GM12872 (cell line): ENCODE data around the gene ACAD8.

Source experiments
- CTCF ChIP-seq: IDR thresholded peaks from 3 replicates; pipeline ENCODE4 v1.5.1; 2011; ENCODE audit warnings: low read depth, mild to moderate bottlenecking, low read length, moderate library complexity; ENCODE audit not compliant: insufficient read depth

Gene ACAD8

GRCh38 chr11:134231958-134232659, 21.3 kb upstream of the ACAD8 start:
- no peak for TF ChIP-seq CTCF

- no peak for TF ChIP-seq CTCF
These were observed 19.6 kb upstream of the ACAD8 start for GRCh38 chr11:134233729-134234179.

- no peak for TF ChIP-seq CTCF
These were observed 18.0 kb upstream of the ACAD8 start for GRCh38 chr11:134235399-134235798.

GRCh38 chr11:134236834-134237556, 16.4 kb upstream of the ACAD8 start:
- TF ChIP-seq CTCF: no peak

- no peak for TF ChIP-seq CTCF
These were observed 15.8 kb upstream of the ACAD8 start for GRCh38 chr11:134237557-134237922.

- no peak for TF ChIP-seq CTCF
These were observed 14.4 kb upstream of the ACAD8 start for GRCh38 chr11:134238956-134239355.

- TF ChIP-seq CTCF: no peak
These were observed 12.8 kb upstream of the ACAD8 start for GRCh38 chr11:134240592-134240991.
